Measurements from ENCODE around the gene MACROD2. TPM values are rescaled to one million over a fixed set of nuclear protein-coding genes. Genes with fewer than 3 reads are reported as not detected.

Gene MACROD2
- total RNA-seq, 1 experiment from 2014 or later = 3.1 TPM

GRCh38 chr20:15395457-15395856, 1400.1 kb downstream of the MACROD2 start:
- ChIA-PET POLR2A (interaction anchor here (0.6 kb wide), 1 partner anchor 8 kb away, joined by 4 read pairs; no protein-coding TSS in a partner anchor), CTCF (interaction anchor here (2.3 kb wide), 1 partner anchor 16 kb away, joined by 7 read pairs; no protein-coding TSS in a partner anchor)
- Mint-ChIP-seq H3K9me3 (ENCODE audit: unreplicated experiment) (no peaks in the 10 kb centered on the region), H3K27me3 (ENCODE audit: insufficient read depth, unreplicated experiment) (no peaks in the 10 kb centered on the region), H3K36me3 (ENCODE audit: insufficient read depth, unreplicated experiment) (no peaks in the 10 kb centered on the region), H3K4me1 (ENCODE audit: insufficient read depth, unreplicated experiment) (no peaks in the 10 kb centered on the region), H3K27ac (ENCODE audit: low read depth, unreplicated experiment) (no peak overlapping the region), H3K4me3 (ENCODE audit: unreplicated experiment) (no peak overlapping the region)
- intact Hi-C loops (cut with micrococcal nuclease) = no loop called here
- TF ChIP-seq CTCF (IDR thresholded peaks at IDR 0.05; ENCODE audit: unreplicated experiment) = no peak
- no TSS peak for BruUV-seq (replicated peaks)
- DNase-seq (ENCODE audit: unreplicated experiment) = no peak

GRCh38 chr20:15396026-15396425, 1400.7 kb downstream of the MACROD2 start:
- H3K4me1 Mint-ChIP-seq (ENCODE audit: insufficient read depth, unreplicated experiment) = no peaks in the 10 kb centered on the region
- ChIA-PET CTCF (interaction anchor here (2.3 kb wide), 1 partner anchor 16 kb away, joined by 7 read pairs; no protein-coding TSS in a partner anchor), POLR2A (no interaction called here)
- no peak for TF ChIP-seq CTCF (IDR thresholded peaks at IDR 0.05; ENCODE audit: unreplicated experiment)
- DNase-seq (ENCODE audit: unreplicated experiment) = no peak
- intact Hi-C loops (cut with micrococcal nuclease) = no loop called here
- BruUV-seq (replicated peaks) = no TSS peak
- H3K36me3 Mint-ChIP-seq (ENCODE audit: insufficient read depth, unreplicated experiment) = no peaks in the 10 kb centered on the region
- H3K27ac Mint-ChIP-seq (ENCODE audit: low read depth, unreplicated experiment) = no peak overlapping the region
- no peaks in the 10 kb centered on the region for H3K9me3 Mint-ChIP-seq (ENCODE audit: unreplicated experiment)
- no peak overlapping the region for H3K4me3 Mint-ChIP-seq (ENCODE audit: unreplicated experiment)
- H3K27me3 Mint-ChIP-seq (ENCODE audit: insufficient read depth, unreplicated experiment) = no peaks in the 10 kb centered on the region

- TF ChIP-seq CTCF (IDR thresholded peaks at IDR 0.05; ENCODE audit: unreplicated experiment) = no peak
- no peaks in the 10 kb centered on the region for H3K4me1 Mint-ChIP-seq (ENCODE audit: insufficient read depth, unreplicated experiment)
- H3K4me3 Mint-ChIP-seq (ENCODE audit: unreplicated experiment) = no peak overlapping the region
- no peaks in the 10 kb centered on the region for H3K9me3 Mint-ChIP-seq (ENCODE audit: unreplicated experiment)
- ChIA-PET POLR2A (interaction anchor here (0.6 kb wide), 2 partner anchors 9 to 87 kb away, joined by 3 to 4 read pairs; no protein-coding TSS in a partner anchor), CTCF (interaction anchor here (2.3 kb wide), 1 partner anchor 15 kb away, joined by 7 read pairs; no protein-coding TSS in a partner anchor)
- H3K27me3 Mint-ChIP-seq (ENCODE audit: insufficient read depth, unreplicated experiment) = no peaks in the 10 kb centered on the region
- intact Hi-C loops (cut with micrococcal nuclease) = no loop called here
- no peaks in the 10 kb centered on the region for H3K36me3 Mint-ChIP-seq (ENCODE audit: insufficient read depth, unreplicated experiment)
- H3K27ac Mint-ChIP-seq (ENCODE audit: low read depth, unreplicated experiment) = no peak overlapping the region
- no peak for DNase-seq (ENCODE audit: unreplicated experiment)
- BruUV-seq (replicated peaks) = no TSS peak
These were observed 1401.6 kb downstream of the MACROD2 start for GRCh38 chr20:15396900-15397299.

GRCh38 chr20:15399781-15400180, 1404.5 kb downstream of the MACROD2 start:
- ChIA-PET POLR2A (no interaction called here), CTCF (interaction anchor here (0.6 to 0.8 kb wide), 2 partner anchors 17 to 36 kb away, joined by 3 read pairs; no protein-coding TSS in a partner anchor)
- Mint-ChIP-seq H3K36me3 (ENCODE audit: insufficient read depth, unreplicated experiment) (no peaks in the 10 kb centered on the region), H3K27me3 (ENCODE audit: insufficient read depth, unreplicated experiment) (no peaks in the 10 kb centered on the region), H3K9me3 (ENCODE audit: unreplicated experiment) (peaks cover 5% of the 10 kb centered on the region), H3K4me3 (ENCODE audit: unreplicated experiment) (no peak overlapping the region), H3K4me1 (ENCODE audit: insufficient read depth, unreplicated experiment) (no peaks in the 10 kb centered on the region), H3K27ac (ENCODE audit: low read depth, unreplicated experiment) (no peak overlapping the region)
- intact Hi-C loops (cut with micrococcal nuclease) = no loop called here
- no peak for DNase-seq (ENCODE audit: unreplicated experiment)
- no peak for TF ChIP-seq CTCF (IDR thresholded peaks at IDR 0.05; ENCODE audit: unreplicated experiment)
- BruUV-seq (replicated peaks) = no TSS peak

Measured in MCF 10A (cell line).